HG03575 (cell line): ENCODE measurements around the gene CLSTN2.

Experiments
- ATAC-seq: cut with Tn5 transposase; IDR thresholded peaks from one replicate; pipeline ENCODE4 v1.9.1; 2021; ENCODE audit not compliant: unreplicated experiment, insufficient number of reproducible peaks, low FRiP score; ENCODE audit errors: extremely low read depth

The CLSTN2 gene

GRCh38 chr3:140467796-140468315 lies 532.9 kb downstream of the CLSTN2 start:
- ATAC-seq = no peak

GRCh38 chr3:140468407-140468806 lies 533.4 kb downstream of the CLSTN2 start:
- no peak for ATAC-seq

GRCh38 chr3:140469491-140469890 lies 534.5 kb downstream of the CLSTN2 start:
- ATAC-seq = no peak

DNA sequence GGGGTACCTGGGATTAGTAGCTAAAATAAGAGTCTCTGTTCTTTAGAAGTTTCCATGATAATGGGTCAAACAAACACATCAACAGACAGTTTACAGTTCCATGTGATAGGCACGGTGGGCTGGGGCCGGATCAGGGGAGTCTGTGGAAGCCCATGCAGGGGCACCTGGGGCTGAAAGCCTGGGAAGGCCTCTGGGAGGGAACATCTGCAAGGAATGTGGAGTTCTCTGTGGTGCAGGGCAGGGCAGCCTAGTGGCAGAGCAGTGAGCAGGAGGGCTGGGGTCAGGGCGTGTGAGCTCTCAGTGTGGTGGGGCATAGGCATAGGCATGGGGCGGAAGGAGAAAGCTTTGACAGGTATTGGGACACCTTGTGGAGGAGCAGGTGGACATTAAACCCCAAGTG lies 535.2 kb downstream of the CLSTN2 start:
- no peak for ATAC-seq

GRCh38 chr3:140470962-140471361 lies 536.0 kb downstream of the CLSTN2 start:
- no peak for ATAC-seq

DNA sequence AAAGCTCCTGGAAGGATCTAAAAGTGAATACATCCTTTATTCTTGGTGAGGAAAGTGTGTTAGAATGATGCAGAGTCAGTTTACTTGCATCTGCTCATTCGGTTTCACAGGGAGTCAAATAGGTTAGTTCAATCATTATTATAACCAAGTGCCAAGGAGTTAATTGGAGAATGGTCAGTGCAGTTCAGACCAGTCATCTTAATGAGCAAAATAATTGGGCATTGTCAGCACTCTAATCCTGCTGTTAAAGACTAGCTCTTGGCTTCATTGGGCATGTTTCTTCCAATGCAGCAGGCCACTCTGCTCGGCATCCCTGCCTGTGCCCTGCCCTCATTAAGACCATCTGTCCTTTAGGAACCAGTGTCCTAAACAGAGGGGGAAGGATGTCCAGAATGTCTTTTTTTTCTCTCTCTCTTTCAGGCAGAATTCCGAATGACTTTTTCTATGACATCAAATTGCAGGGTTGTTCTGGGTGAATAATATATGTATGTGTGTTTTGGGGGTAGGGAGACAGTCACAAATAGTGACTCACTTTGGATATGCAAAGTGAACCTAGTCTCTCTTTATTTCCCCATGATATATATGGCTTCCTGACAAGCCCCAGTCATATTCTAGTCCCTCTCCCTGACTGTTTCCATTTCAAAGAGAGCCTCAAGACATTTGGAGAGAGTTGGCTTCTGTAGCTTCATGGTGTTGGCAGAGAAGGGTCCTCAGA lies 537.5 kb downstream of the CLSTN2 start:
- no peak for ATAC-seq

GRCh38 chr3:140487566-140487965 lies 552.6 kb downstream of the CLSTN2 start:
- no peak for ATAC-seq

DNA sequence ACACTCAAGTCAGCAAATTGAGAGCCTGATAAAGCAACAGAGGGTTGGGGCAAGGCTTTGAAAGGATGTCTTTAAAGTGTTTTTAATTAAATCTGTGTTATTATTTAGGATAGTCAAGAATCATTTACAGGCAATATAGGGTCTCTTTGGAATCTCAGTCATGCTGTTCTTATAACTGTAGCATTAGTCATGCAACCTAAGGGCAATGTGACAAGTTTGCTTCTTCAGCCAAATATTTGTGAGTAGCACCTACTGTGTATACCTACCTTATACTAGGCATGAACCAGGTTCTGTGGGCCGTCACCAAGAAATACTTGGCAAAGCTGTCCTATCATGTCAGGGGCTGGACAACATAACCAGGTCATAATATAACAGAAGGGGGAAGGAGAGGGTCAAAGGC lies 558.3 kb downstream of the CLSTN2 start:
- no peak for ATAC-seq

- no peak for ATAC-seq
These were observed 560.0 kb downstream of the CLSTN2 start for GRCh38 chr3:140494970-140495369.

DNA sequence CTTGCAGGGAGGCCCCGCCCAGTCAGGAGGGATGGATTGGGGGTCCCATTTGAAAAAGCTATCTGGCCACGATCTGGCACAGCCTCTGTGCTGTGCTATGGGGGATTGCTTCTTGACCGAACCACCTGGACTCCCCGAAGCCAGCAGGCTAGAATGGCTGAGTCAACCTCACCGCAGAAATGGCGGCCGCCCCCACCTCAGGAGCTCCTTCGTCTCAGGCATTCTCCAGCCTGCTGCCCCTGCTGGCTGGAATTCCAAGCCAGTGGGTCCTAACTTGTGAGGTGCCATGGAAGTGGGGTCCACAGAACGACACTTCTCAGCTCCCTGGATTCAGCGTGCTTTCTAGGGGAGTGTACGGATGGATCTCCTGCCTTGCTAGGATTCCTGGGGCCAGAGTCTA lies 562.3 kb downstream of the CLSTN2 start:
- no peak for ATAC-seq

DNA sequence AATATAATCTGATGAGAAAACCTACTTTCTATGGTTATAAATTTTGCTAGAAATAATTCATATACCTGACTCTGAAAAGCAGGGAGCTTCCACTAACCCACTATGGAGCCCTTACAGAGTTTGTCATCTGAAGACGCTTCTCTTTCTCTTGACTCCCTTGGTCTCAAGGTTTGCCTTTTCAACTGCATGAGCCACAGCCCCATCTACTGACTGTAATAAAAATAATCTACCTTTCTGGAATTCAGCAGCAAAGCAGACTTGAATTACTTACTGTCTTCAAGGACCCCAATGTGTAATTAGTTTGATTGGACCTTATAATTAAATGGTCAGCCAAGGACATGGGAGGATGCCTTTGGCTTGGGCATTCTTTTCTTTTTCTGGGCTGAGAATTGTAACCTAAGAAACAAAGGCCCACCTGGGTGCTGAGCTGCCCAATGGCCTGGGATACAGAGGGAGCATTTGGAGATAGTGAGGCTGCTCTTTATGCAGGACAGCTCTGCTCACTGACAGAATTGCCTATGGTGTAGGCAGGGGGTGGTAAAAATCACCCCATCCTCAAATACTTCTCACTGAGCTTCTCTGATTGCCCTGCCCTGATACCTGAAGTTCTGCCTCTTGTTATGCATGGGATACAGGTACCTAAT lies 564.3 kb downstream of the CLSTN2 start:
- no peak for ATAC-seq

GRCh38 chr3:140500473-140500872 lies 565.5 kb downstream of the CLSTN2 start:
- no peak for ATAC-seq

DNA sequence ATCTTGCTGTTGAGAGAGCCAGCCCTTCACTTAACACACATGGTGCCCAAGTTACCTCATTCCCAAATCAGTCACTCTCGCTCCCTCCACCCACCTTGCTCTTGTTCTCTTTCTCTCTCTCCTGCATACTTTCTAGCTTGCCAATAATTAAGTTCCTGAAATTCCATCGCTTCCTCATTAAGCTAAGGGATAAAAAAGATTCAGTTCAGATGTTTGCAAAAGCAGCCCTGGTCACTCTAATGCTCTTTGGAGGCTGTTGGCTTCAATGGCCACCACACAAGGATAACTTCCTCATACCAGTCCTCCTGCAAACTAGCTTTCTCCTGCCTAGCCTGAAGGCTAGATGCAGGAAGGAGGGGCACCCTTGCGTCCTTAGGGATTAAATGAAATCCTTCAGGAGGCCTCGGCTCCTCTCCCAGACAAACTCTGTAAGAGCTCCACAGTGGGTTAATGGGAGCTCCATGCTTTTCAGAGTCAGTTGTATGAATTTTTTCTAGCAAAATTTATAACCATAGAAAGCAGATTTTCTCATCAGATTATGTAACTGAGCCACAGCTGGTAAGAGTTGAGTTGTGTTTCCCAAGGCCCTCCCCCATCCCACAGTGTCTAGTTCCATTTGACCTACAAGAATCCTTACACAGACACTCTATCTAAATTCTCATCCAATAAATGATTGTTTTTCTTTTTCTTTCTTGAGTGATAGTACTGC lies 566.2 kb downstream of the CLSTN2 start:
- ATAC-seq = no peak

- ATAC-seq = no peak
These were observed 566.9 kb downstream of the CLSTN2 start for GRCh38 chr3:140501770-140502364.

GRCh38 chr3:140505213-140505612 lies 570.2 kb downstream of the CLSTN2 start:
- ATAC-seq = no peak

DNA sequence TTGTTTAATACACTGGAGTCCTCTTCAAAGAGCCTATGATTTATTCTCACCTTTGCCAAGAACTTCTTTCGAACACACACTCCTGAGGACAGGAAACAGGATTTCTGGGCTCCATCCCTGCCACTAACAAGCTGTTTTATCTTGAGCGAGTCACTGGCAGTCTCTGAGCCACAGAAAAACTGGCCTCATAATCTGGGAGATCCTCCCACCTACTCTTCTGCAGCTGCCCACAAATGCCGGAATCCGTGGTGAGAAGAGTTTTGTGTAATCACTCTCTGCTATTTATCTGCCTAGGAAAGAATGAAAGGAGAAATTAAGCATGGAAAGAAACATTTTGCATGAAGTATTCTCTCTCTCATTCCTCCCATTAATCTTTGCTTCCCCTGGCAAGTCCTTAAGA lies 570.9 kb downstream of the CLSTN2 start:
- ATAC-seq = no peak

DNA sequence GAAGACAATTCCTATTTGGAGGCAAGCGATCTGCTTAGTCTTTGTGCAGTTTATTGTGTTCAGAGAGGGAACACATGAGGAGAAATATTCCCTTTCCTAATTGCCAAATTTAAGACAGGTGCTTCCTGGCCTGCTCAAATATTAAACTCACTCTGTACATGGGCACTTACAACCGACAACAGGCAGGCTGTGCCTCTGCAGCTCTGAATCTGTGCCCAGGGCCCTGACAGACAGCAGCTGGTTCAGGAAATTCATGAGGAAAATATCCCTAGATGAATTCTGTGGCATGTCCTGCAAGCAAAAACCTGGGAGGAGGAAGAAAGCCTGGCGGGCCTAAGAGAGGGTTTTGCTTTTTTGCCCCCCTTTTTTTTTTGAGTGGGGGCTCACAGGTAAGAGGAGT lies 573.6 kb downstream of the CLSTN2 start:
- no peak for ATAC-seq

DNA sequence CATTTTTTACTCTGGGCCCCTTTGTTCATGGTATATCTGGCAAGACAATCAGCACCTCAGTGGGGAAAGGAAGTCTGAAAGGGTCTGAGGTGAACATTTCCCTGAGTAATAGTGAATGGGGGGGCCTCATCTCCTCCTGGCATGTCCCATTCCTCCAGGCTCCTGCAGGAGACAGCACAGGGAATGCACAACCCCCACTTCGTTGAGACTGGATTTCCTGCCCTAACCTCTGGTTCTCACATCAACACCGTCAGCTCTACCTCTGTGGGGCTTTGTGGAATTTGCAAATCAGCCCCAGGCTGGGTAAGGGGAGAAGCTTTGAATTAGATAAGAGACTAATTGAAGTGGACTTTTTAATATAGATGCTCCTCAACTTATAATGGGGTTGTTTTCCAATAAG lies 574.5 kb downstream of the CLSTN2 start:
- ATAC-seq = no peak

GRCh38 chr3:140510303-140510861 lies 575.4 kb downstream of the CLSTN2 start:
- ATAC-seq = no peak
